Measurements from ENCODE around the gene GART.
"Not testable (repeated sequence)": the region's sequence is repeated elsewhere in the genome, so short reads cannot be mapped to it uniquely, and the experiment has no call there.

GART gene

GRCh38 chr21:33511639-33512038, 30.3 kb downstream of the GART start:
- DNase-seq, result no peak

- DNase-seq, result no peak
These were observed 31.1 kb downstream of the GART start for GRCh38 chr21:33510826-33511225.

GRCh38 chr21:33507003-33507402, 34.9 kb downstream of the GART start:
- DNase-seq, result not testable (repeated sequence)

GRCh38 chr21:33505833-33506232, 36.1 kb downstream of the GART start:
- no peak for DNase-seq

- no peak for DNase-seq
These were observed 45.6 kb downstream of the GART start for GRCh38 chr21:33496345-33496744.

- DNase-seq, result no peak
These were observed 46.2 kb downstream of the GART start for GRCh38 chr21:33495743-33496142.

GRCh38 chr21:33493756-33494155, 48.2 kb downstream of the GART start:
- DNase-seq, result no peak

- DNase-seq, result no peak
These were observed 49.3 kb downstream of the GART start for GRCh38 chr21:33492571-33492970.

- DNase-seq, result peak; percentile 97
These were observed 50.4 kb downstream of the GART start, which contains the start of gene DNAJC28 for GRCh38 chr21:33491373-33492102. DNAJC28 (minus strand) TSS chr21:33491716; CDS start chr21:33489393, 2,323 bp downstream.

GRCh38 chr21:33490991-33491372, 50.9 kb downstream of the GART start:
- no peak for DNase-seq

- no peak for DNase-seq
These were observed 53.0 kb downstream of the GART start for GRCh38 chr21:33488936-33489335.

GRCh38 chr21:33487996-33488395, 53.9 kb downstream of the GART start:
- no peak for DNase-seq

- no peak for DNase-seq
These were observed 60.5 kb downstream of the GART start for GRCh38 chr21:33481314-33481943.

GRCh38 chr21:33480481-33481103, 61.3 kb downstream of the GART start:
- no peak for DNase-seq

GRCh38 chr21:33479679-33480480, 62.0 kb downstream of the GART start, which contains the start of gene TMEM50B:
TMEM50B (minus strand) TSS chr21:33479974; CDS start chr21:33468885, 11,089 bp downstream.
- DNase-seq, result peak; percentile 99

- DNase-seq, result peak; percentile 45
These were observed 62.8 kb downstream of the GART start for GRCh38 chr21:33478935-33479678.

GRCh38 chr21:33478182-33478581, 63.7 kb downstream of the GART start:
- DNase-seq, result no peak

- DNase-seq, result no peak
These were observed 64.9 kb downstream of the GART start for GRCh38 chr21:33477066-33477465.

- DNase-seq, result no peak
These were observed 68.6 kb downstream of the GART start for GRCh38 chr21:33473344-33473743.

GRCh38 chr21:33470701-33471100, 71.2 kb downstream of the GART start:
- DNase-seq, result no peak

GRCh38 chr21:33469183-33469582, 72.7 kb downstream of the GART start:
- DNase-seq, result not testable (repeated sequence)

GRCh38 chr21:33461538-33462250, 80.2 kb downstream of the GART start:
- DNase-seq, result no peak
